GM20000 (cell line): ENCODE results near the gene GPR87.

Experiments used
- DNase-seq: peaks from one replicate; pipeline ENCODE4 v3.0.0; 2012; ENCODE audit warnings: low spot score
- CTCF ChIP-seq: IDR thresholded peaks from 2 replicates; pipeline ENCODE4 v1.5.1; 2012; ENCODE audit warnings: mild to moderate bottlenecking, control low read depth; ENCODE audit errors: extremely low read depth, missing control alignments

The GPR87 gene, protein sequence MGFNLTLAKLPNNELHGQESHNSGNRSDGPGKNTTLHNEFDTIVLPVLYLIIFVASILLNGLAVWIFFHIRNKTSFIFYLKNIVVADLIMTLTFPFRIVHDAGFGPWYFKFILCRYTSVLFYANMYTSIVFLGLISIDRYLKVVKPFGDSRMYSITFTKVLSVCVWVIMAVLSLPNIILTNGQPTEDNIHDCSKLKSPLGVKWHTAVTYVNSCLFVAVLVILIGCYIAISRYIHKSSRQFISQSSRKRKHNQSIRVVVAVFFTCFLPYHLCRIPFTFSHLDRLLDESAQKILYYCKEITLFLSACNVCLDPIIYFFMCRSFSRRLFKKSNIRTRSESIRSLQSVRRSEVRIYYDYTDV

DNA sequence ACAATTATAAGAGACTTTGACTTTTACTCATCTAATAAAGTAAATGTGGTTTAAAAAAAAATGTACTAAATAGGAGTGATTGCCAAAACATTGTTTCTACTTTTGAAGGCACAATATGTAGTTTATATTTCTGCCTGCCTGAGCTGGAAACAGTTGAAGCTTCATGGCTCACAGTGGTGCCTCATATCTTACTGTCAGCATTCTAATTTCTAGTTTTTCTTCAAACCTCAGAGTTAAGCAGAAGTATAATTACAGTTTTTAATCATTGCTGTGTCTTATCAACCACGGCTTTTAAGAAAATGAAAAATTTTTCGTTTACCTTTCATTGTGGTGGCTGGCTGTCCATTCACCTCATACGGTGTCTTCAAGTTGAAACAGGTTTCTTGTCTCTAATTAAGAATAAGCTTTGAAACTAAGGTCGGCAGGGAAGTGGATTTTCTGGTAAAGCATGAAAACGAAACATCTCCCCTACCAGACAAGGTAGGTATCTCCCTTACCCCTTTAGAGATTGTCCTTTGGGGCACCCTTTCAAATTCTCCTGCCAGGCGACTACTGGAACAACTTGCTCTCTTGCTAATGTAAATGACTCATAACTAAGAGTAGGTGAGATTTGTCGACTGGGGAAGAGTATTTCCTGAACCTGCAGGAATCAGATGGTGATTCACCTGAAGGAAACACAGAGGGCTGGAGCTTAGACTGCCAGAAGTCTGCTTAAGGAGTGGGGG, at the start of gene GPR87:
Gene GPR87 (minus strand): TSS at position 554 of the 725 bp plus-strand sequence. CDS start 16,720 bp downstream, outside the sequence.
- DNase-seq, result no peak
- TF ChIP-seq CTCF, result no peak

GRCh38 chr3:151362751-151363174, 46.1 kb upstream of the GPR87 start:
- no peak for DNase-seq
- TF ChIP-seq CTCF, result no peak

DNA sequence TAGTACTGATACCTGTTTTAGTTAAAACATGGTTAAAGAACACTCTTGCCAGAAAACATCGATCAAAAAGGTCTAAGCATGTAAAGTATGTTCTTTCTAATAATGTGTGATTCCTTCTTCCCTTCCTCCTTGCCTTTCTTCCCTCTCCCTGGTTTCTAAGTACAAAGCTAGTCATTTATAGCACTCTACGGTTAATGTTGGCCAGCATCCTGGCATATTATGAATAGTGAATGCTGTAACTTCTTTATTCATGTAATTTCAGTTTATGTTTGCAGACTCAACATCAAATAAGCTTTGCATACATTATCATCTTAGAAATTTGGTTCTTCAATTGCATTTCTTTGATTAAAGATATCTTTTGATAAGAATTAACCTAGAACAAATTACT, 40.8 kb upstream of the GPR87 start:
- no peak for TF ChIP-seq CTCF
- DNase-seq, result no peak

DNA sequence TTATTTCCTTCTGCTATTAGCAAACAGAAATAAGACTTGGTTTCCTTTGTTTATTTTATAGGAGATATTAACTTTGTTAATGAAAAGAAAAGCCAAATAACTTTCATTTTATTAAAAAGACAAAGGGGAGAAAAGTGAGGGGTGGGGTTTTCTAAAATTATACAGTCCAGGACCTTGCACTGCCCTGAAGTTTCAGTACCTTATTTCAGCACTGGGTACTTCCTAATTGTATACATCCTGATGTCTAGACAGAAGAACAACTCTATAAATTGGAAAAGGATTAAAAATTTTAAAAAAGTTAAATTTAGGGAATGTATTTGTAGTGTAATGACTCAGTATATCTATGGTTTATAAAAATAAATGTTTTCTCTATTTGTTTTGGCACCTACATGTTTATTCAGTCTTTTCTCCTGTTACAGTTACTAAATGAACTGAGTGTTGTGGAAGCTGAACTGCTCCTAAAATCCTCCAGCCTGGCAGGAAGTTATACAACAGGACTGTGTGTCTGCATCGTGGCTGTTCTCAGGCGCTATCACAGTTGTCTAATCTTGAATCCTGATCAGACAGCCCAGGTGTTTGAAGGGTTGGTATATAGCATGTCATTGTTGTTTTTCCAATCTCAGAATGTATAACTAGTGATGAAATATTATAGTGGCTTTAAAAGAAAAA, 40.3 kb upstream of the GPR87 start:
- TF ChIP-seq CTCF, result no peak
- DNase-seq, result no peak

GRCh38 chr3:151351648-151352047, 35.0 kb upstream of the GPR87 start:
- no peak for DNase-seq
- no peak for TF ChIP-seq CTCF

DNA sequence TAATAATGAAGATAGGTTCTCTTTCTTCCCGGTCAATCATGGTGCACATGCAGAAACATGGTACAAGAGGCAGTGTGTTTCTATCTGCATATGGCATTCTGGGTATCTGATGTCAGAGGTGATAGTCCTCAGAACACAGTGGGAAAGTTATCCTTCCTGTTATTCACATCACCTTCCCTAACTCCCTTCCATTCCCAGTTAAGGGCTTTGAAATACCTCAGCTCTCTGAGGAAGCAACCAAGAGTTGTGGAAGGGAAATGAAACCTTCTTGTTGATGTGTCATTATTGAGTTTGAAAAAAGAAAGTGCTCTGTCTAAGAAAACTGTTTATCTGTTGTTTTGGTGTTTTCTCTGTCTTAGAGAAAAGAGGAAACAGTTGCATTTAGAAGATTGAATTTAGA, 34.6 kb upstream of the GPR87 start:
- TF ChIP-seq CTCF, result no peak
- DNase-seq, result peak; percentile 23

GRCh38 chr3:151350656-151351055, 34.0 kb upstream of the GPR87 start:
- no peak for TF ChIP-seq CTCF
- no peak for DNase-seq
